ENCODE measurements around the gene EPHA4. TPM values are rescaled to one million over a fixed set of nuclear protein-coding genes. Genes with fewer than 3 reads are reported as not detected.

The EPHA4 gene
- total and polyA plus RNA-seq, 8 donors, result 0.56 to 28.1 (median 5.8) TPM; not detected in 1

GRCh38 chr2:221473451-221473850 lies 98.7 kb downstream of the EPHA4 start:
- no peaks in the 10 kb centered on the region for H3K27me3 ChIP-seq
- no peaks in the 10 kb centered on the region for H3K9me3 ChIP-seq
- no peak for DNase-seq
- no peaks in the 10 kb centered on the region for H3K36me3 ChIP-seq
- TF ChIP-seq POLR2AphosphoS5 (IDR thresholded peaks at IDR 0.05) (no peak), POLR2A (IDR thresholded peaks at IDR 0.05) (no peak), EP300 (IDR thresholded peaks at IDR 0.05) (no peak), CTCF (IDR thresholded peaks at IDR 0.05) (no peak)
- no peak overlapping the region for H3K27ac ChIP-seq
- H3K4me1 ChIP-seq, result peaks cover 0 to 8% (median 0%) of the 10 kb centered on the region in 4 donors
- intact Hi-C loops (cut with DNase I; ENCODE audit: low total_unique reads), result no loop called here
- no peak overlapping the region for H3K4me3 ChIP-seq

- Histone ChIP-seq H3K4me3 (no peak overlapping the region), H3K4me1 (peaks cover 0 to 22% (median 3%) of the 10 kb centered on the region in 4 donors), H3K27ac (peak overlapping the region in 1 of 5 donors; percentile 8), H3K36me3 (no peaks in the 10 kb centered on the region), H3K27me3 (no peaks in the 10 kb centered on the region), H3K9me3 (no peaks in the 10 kb centered on the region)
- DNase-seq, result no peak
- no peak for TF ChIP-seq POLR2A (IDR thresholded peaks at IDR 0.05)
- no peak for TF ChIP-seq EP300 (IDR thresholded peaks at IDR 0.05)
- no peak for TF ChIP-seq POLR2AphosphoS5 (IDR thresholded peaks at IDR 0.05)
- TF ChIP-seq CTCF (IDR thresholded peaks at IDR 0.05), result no peak
- intact Hi-C loops (cut with DNase I; ENCODE audit: low total_unique reads), result no loop called here
- whole genome bisulfite sequencing, 5 donors, result 56 to 80% (median 72%) methylated on average over 2 of the region's 2 CpGs
These were observed 103.8 kb downstream of the EPHA4 start for GRCh38 chr2:221468317-221468716.

GRCh38 chr2:221467610-221468009 lies 104.5 kb downstream of the EPHA4 start:
- Histone ChIP-seq H3K36me3 (no peaks in the 10 kb centered on the region), H3K4me1 (peaks cover 0 to 22% (median 3%) of the 10 kb centered on the region in 4 donors), H3K27ac (no peak overlapping the region), H3K9me3 (no peaks in the 10 kb centered on the region), H3K4me3 (no peak overlapping the region), H3K27me3 (no peaks in the 10 kb centered on the region)
- DNase-seq, result no peak
- WGBS, 5 donors, result 49 to 64% (median 58%) methylated on average over 2 of the region's 2 CpGs
- TF ChIP-seq EP300 (IDR thresholded peaks at IDR 0.05) (no peak), POLR2AphosphoS5 (IDR thresholded peaks at IDR 0.05) (no peak), POLR2A (IDR thresholded peaks at IDR 0.05) (no peak), CTCF (IDR thresholded peaks at IDR 0.05) (no peak)
- intact Hi-C loops (cut with DNase I; ENCODE audit: low total_unique reads), result no loop called here

- 95 to 98% (median 96%) methylated on average over 5 of the region's 5 CpGs for WGBS, 5 donors
- DNase-seq, result no peak
These were observed 105.4 kb downstream of the EPHA4 start for GRCh38 chr2:221466744-221467143.

More at GRCh38 chr2:221466744-221467143, 105.4 kb downstream of the EPHA4 start:
- H3K27ac ChIP-seq, result no peak overlapping the region
- TF ChIP-seq POLR2A (IDR thresholded peaks at IDR 0.05) (no peak), EP300 (IDR thresholded peaks at IDR 0.05) (no peak), POLR2AphosphoS5 (IDR thresholded peaks at IDR 0.05) (no peak), CTCF (IDR thresholded peaks at IDR 0.05) (no peak)
- no peaks in the 10 kb centered on the region for H3K9me3 ChIP-seq
- H3K27me3 ChIP-seq, result no peaks in the 10 kb centered on the region
- H3K4me1 ChIP-seq, result peaks cover 0 to 22% (median 3%) of the 10 kb centered on the region in 4 donors
- H3K4me3 ChIP-seq, result no peak overlapping the region
- H3K36me3 ChIP-seq, result no peaks in the 10 kb centered on the region
- intact Hi-C loops (cut with DNase I; ENCODE audit: low total_unique reads), result no loop called here

All from stomach (tissue), 9 donors.